HG02840 (cell line): ENCODE results near the gene ARHGAP24.

ENCODE experiments used
- ATAC-seq: cut with Tn5 transposase; IDR thresholded peaks from one replicate; pipeline ENCODE4 v1.9.1; 2021; ENCODE audit warnings: mild to moderate bottlenecking, moderate library complexity, moderate number of reproducible peaks; ENCODE audit not compliant: unreplicated experiment, low FRiP score

Gene ARHGAP24

GRCh38 chr4:85681921-85682320, 207.0 kb downstream of the ARHGAP24 start:
- no peak for ATAC-seq

GRCh38 chr4:85682391-85682790, 207.4 kb downstream of the ARHGAP24 start:
- no peak for ATAC-seq

GRCh38 chr4:85684676-85685075, 209.7 kb downstream of the ARHGAP24 start:
- ATAC-seq: no peak

GRCh38 chr4:85686398-85686797, 211.4 kb downstream of the ARHGAP24 start:
- no peak for ATAC-seq

- no peak for ATAC-seq
These were observed 213.2 kb downstream of the ARHGAP24 start for GRCh38 chr4:85688055-85688740.

DNA sequence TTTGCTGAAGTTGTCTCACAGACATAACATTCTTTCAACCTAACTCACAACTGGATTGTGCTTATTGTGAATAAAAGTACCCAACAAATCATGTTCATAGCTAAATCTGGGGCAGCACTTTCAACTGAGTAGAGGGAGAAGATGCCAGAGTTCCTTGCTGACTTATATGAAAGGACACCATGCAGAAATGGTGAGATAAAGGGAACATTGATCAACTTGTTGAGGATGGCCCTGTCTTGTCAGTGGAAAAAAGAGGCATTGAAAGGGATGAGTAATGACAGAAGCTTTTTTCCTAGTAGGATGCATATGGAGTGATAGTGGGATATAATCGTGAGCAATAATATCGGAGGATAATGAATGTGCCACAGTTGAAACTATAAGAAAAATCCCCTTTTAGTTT, 221.7 kb downstream of the ARHGAP24 start:
- ATAC-seq: no peak

- ATAC-seq: no peak
These were observed 222.9 kb downstream of the ARHGAP24 start for GRCh38 chr4:85697854-85698253.

GRCh38 chr4:85700362-85700761, 225.4 kb downstream of the ARHGAP24 start:
- ATAC-seq: no peak

GRCh38 chr4:85701861-85702321, 226.9 kb downstream of the ARHGAP24 start:
- peak; percentile 97 for ATAC-seq

- ATAC-seq: no peak
These were observed 228.1 kb downstream of the ARHGAP24 start for GRCh38 chr4:85703096-85703495.

DNA sequence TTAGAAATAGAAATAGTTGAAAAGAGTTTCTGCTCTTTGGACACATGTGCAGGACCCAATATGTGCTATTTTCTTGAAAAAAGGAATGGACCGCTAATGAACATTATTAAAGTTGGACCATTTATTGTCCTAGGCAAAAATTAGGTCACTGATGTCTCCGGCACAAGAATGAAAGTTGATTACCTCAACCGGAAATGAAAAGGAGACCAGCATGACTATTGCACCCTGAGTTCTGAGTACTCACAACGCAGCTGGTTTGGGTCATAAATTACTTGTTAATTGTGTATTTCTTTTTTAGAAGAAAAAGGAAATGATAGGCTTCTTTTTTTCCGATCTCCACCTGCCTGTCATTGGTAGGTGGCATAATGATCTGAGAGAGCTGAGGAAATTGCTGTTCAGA, 232.7 kb downstream of the ARHGAP24 start:
- peak; percentile 76 for ATAC-seq

DNA sequence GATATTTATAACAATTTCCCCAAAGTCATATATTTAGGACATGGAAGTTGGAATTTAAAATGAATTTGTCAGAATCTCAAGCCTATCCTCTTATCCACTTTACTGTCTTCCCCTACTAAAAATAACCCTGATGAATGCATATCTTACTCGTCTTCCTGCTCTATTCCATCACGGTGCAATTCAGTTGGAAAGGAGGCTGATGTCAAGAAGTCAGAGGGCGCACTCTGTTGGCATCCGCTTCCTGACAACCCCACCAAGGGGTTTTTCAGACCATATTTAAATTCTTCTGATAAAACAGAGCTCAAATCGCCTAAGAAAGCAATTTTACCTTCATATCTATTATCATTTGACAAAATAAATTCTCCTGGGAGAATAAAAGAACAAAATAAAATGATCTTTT, 233.5 kb downstream of the ARHGAP24 start:
- no peak for ATAC-seq

DNA sequence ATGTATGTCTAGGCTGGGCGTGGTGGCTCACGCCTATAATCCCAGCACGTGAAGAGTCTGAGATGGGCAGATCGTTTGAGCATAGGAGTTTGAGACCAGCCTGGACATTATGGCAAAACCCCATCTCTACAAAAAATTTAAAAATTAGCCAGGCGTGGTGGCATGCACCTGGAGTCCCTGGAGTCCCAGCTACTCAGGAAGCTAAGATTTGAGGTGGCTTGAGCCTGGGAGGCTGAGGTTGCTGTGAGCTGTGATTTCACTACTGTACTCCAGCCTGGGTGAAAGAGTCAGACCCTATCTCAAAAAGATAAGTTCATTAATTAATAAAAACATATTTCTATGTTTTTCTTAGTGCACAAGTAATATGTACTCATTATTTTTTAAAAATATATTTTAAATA, 238.1 kb downstream of the ARHGAP24 start:
- no peak for ATAC-seq

- ATAC-seq: no peak
These were observed 241.2 kb downstream of the ARHGAP24 start for GRCh38 chr4:85715991-85716737.

- ATAC-seq: no peak
These were observed 242.4 kb downstream of the ARHGAP24 start for GRCh38 chr4:85717351-85717750.

- ATAC-seq: no peak
These were observed 242.9 kb downstream of the ARHGAP24 start for GRCh38 chr4:85717847-85718246.

DNA sequence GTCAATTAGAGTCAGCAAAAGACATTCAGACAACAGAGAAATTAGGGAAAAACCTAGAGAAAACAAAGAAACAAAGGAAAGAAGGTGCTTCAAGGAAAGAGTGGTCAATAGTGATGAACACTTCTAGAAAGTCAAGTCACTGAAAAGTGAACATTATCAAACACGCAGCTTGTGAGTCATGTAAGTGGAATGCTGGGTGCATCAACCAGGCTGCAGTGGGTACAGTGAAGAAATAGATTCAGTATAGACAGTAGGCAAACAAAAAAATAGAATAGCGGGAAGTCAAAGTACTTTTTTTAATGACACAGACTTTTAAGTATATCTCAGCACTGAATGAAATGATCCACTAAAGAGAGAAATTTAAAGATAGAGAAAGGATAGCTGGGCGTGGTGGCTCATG, 245.8 kb downstream of the ARHGAP24 start:
- no peak for ATAC-seq

GRCh38 chr4:85722401-85722800, 247.5 kb downstream of the ARHGAP24 start:
- no peak for ATAC-seq

- no peak for ATAC-seq
These were observed 247.9 kb downstream of the ARHGAP24 start for GRCh38 chr4:85722807-85723206.

- ATAC-seq: no peak
These were observed 250.0 kb downstream of the ARHGAP24 start for GRCh38 chr4:85724791-85725563.

GRCh38 chr4:85725721-85726170, 250.8 kb downstream of the ARHGAP24 start:
- ATAC-seq: peak; percentile 69
